Measurements from ENCODE around the gene DYNC1I1. TPM values are rescaled to one million over a fixed set of nuclear protein-coding genes. Genes with fewer than 3 reads are reported as not detected.

Gene DYNC1I1
- total and polyA plus RNA-seq, 10 donors, result 0.21 to 7.5 (median 0.86) TPM

DNA sequence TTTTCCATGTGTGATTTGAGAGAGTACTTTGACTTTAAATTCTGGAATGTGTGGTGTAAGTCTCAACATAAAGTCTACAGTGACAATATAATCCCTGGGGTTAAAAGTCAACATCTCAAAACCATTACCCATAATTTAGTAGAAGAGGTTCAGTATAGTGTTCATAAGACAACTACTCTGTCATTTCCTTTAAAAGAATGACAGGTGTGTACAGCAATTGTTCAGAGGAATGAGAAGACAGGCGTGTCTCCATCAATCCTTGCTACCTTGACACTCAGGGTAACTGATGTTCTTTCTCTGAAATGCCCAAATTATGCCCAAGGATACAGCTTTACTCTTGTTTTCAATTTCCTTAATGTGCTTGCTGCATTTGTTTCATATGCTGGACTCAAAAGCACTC, 256.4 kb downstream of the DYNC1I1 start:
- no peak overlapping the region for H3K27ac ChIP-seq
- WGBS, 5 donors, result 70 to 84% (median 75%) methylated on average over 1 of the region's 1 CpG
- H3K4me3 ChIP-seq, result no peak overlapping the region
- no peaks in the 10 kb centered on the region for H3K27me3 ChIP-seq (replicated peaks in 1 of 7)
- no peaks in the 10 kb centered on the region for H3K4me1 ChIP-seq
- TF ChIP-seq POLR2A (IDR thresholded peaks at IDR 0.05) (no peak), POLR2AphosphoS5 (IDR thresholded peaks at IDR 0.05) (no peak)
- TF ChIP-seq, protein P1, sequence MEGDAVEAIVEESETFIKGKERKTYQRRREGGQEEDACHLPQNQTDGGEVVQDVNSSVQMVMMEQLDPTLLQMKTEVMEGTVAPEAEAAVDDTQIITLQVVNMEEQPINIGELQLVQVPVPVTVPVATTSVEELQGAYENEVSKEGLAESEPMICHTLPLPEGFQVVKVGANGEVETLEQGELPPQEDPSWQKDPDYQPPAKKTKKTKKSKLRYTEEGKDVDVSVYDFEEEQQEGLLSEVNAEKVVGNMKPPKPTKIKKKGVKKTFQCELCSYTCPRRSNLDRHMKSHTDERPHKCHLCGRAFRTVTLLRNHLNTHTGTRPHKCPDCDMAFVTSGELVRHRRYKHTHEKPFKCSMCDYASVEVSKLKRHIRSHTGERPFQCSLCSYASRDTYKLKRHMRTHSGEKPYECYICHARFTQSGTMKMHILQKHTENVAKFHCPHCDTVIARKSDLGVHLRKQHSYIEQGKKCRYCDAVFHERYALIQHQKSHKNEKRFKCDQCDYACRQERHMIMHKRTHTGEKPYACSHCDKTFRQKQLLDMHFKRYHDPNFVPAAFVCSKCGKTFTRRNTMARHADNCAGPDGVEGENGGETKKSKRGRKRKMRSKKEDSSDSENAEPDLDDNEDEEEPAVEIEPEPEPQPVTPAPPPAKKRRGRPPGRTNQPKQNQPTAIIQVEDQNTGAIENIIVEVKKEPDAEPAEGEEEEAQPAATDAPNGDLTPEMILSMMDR (IDR thresholded peaks at IDR 0.05 in 8 of 11, conservative IDR thresholded peaks at IDR 0.05 in 3 of 11), result no peak
- intact Hi-C loops (cut with DNase I; ENCODE audit: low total_unique reads), result no loop called here
- H3K36me3 ChIP-seq, result no peaks in the 10 kb centered on the region
- no peaks in the 10 kb centered on the region for H3K9me3 ChIP-seq
- DNase-seq, result no peak

DNA sequence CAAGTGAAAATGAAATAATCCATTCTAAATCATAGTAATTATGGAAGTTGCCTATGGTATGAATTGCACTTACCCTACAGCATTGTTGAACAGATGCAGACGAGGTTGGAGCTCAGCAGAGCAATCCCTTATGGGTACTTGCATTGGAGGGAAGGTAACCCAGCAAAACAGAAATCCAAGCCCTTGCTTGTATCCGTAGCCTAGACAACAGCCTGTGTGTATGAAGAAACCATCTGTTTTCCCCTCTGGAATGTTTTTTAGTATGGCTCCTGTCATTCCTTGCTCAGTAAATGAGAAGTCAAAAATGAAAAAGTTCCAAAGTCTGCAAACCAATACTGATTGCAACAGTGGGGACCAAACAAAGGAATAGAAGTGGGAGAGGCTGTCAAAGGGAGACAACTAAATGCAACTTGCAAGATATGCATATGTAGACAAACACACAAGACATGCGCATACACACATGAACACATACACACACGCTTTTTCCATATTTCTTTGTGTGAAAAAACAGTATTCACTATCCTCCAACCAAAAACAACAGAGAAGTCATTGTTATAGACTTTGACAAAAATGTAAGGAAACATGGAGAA, 260.8 kb downstream of the DYNC1I1 start:
- Histone ChIP-seq H3K4me1 (no peaks in the 10 kb centered on the region), H3K9me3 (no peaks in the 10 kb centered on the region), H3K27me3 (replicated peaks in 1 of 7) (no peaks in the 10 kb centered on the region), H3K36me3 (no peaks in the 10 kb centered on the region), H3K27ac (no peak overlapping the region), H3K4me3 (no peak overlapping the region)
- TF ChIP-seq, protein P1 (IDR thresholded peaks at IDR 0.05 in 8 of 11, conservative IDR thresholded peaks at IDR 0.05 in 3 of 11), result no peak
- TF ChIP-seq POLR2A (IDR thresholded peaks at IDR 0.05), result no peak
- TF ChIP-seq POLR2AphosphoS5 (IDR thresholded peaks at IDR 0.05), result no peak
- intact Hi-C loops (cut with DNase I; ENCODE audit: low total_unique reads), result no loop called here
- 77 to 87% (median 84%) methylated on average over 4 of the region's 4 CpGs for WGBS, 5 donors
- DNase-seq, result no peak

DNA sequence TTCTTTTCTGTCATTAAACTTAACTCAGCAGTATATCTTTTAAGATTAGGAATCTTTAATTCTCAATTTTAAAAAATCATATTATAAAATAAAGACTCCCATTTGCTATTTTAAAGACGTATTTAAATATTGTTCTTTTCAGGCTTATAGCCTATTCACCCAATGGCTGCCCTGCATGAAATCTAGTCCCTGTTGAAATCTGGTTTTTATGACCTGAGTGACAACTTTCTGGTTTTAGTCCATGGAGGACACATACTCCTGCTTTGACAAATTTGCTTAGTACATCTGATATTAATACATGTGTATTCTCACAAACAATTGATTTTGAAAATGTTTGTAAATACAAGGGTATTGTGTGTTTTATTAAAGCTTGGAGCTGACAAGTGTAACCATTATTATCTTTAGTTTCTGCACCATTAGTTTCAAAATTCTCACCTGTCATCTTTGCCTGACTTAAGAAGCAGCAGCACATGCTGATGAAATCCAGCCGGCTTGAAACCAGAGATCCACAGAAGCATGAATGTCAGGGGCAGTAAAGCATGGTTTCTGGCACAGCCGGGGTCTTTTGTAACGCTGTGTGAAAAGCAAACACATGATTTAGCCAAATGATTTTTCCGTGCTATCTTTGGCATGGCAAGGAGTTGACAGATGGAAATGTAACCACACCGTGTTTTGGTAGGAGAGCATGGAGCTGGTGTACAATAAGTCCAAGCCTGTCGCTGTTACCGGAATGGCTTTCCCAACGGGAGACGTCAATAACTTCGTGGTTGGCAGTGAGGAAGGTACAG, 262.8 kb downstream of the DYNC1I1 start:
- no peaks in the 10 kb centered on the region for H3K27me3 ChIP-seq (replicated peaks in 1 of 7)
- H3K27ac ChIP-seq, result no peak overlapping the region
- intact Hi-C loops (cut with DNase I; ENCODE audit: low total_unique reads), result no loop called here
- DNase-seq, result no peak
- H3K36me3 ChIP-seq, result no peaks in the 10 kb centered on the region
- WGBS, 5 donors, result 82 to 84% (median 84%) methylated on average over 11 of the region's 11 CpGs
- H3K4me3 ChIP-seq, result no peak overlapping the region
- TF ChIP-seq POLR2AphosphoS5 (IDR thresholded peaks at IDR 0.05) (no peak), POLR2A (IDR thresholded peaks at IDR 0.05) (no peak)
- TF ChIP-seq, protein P1 (IDR thresholded peaks at IDR 0.05 in 8 of 11, conservative IDR thresholded peaks at IDR 0.05 in 3 of 11), result no peak
- no peaks in the 10 kb centered on the region for H3K9me3 ChIP-seq
- no peaks in the 10 kb centered on the region for H3K4me1 ChIP-seq

DNA sequence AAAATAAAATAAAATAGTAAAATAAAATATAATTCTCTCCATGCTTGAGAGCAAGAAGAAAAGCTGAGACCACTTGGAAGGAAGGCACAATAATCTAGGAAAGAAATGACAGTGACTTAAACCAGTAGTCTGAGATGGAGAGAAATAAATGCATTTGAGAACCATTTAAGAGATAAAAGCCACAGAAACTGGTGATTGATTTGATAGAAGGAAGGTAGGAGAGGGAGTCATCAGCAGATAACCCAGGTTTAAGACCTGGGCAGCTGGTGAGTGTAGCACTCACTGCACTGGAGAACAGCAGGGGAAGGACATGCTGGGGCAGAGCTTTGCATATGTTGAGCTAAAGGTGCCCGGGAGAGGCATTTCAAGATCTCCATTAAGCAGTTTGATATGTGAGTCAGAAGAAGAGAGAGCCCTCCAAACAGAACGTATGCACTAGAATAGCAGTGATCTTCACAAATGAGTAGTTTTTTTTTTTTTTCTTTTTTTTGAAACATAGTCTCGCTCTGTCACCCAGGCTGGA, 268.0 kb downstream of the DYNC1I1 start:
- intact Hi-C loops (cut with DNase I; ENCODE audit: low total_unique reads), result no loop called here
- 54 to 77% (median 72%) methylated on average over 3 of the region's 3 CpGs for WGBS, 5 donors

More for the DNA sequence above, 268.0 kb downstream of the DYNC1I1 start:
- TF ChIP-seq POLR2A (IDR thresholded peaks at IDR 0.05) (no peak), POLR2AphosphoS5 (IDR thresholded peaks at IDR 0.05) (no peak)
- TF ChIP-seq, protein P1 (IDR thresholded peaks at IDR 0.05 in 8 of 11, conservative IDR thresholded peaks at IDR 0.05 in 3 of 11), result no peak
- no peaks in the 10 kb centered on the region for H3K4me1 ChIP-seq
- peak overlapping the region in 1 of 8 donors; percentile 15 for H3K27ac ChIP-seq
- no peaks in the 10 kb centered on the region for H3K27me3 ChIP-seq (replicated peaks in 1 of 7)
- no peaks in the 10 kb centered on the region for H3K36me3 ChIP-seq
- no peaks in the 10 kb centered on the region for H3K9me3 ChIP-seq
- no peak overlapping the region for H3K4me3 ChIP-seq
- no peak for DNase-seq
